G401 (cell line): ENCODE measurements around the gene LRP10. TPM values are rescaled to one million over a fixed set of nuclear protein-coding genes. Genes with fewer than 3 reads are reported as not detected.

Source experiments
- total RNA-seq: library from RNA; depleted of rRNA; stranded (reverse); fragments of >200 nt; shearing (Covaris generic); gene quantifications from 2 replicates; pipeline ENCODE4 v1.2.3, GENCODE V29; 2014; rRNA removed

Gene LRP10
- total RNA-seq, 1 experiment from 2014 or later: 37.1 TPM

Other genes starting within 250 kb of the LRP10 start
- gene OR6J1, start 227.4 kb upstream of the LRP10 start, total RNA-seq: not detected in 2 replicates
- gene OXA1L, start 105.1 kb upstream of the LRP10 start, total RNA-seq: 187 and 240 TPM in 2 replicates
- 27.3 and 28.1 TPM in 2 replicates for gene SLC7A7, start 56.3 kb upstream of the LRP10 start, total RNA-seq
- gene MRPL52, start 41.9 kb upstream of the LRP10 start, total RNA-seq: 77.9 and 133 TPM in 2 replicates
- gene MMP14, start 35.2 kb upstream of the LRP10 start, total RNA-seq: 294 and 298 TPM in 2 replicates
- not detected in 2 replicates for gene REM2, start 11.5 kb downstream of the LRP10 start, total RNA-seq
- 62.2 and 78.0 TPM in 2 replicates for gene RBM23, start 47.4 kb downstream of the LRP10 start, total RNA-seq
- 206 and 257 TPM in 2 replicates for gene PRMT5, start 57.6 kb downstream of the LRP10 start, total RNA-seq
- gene HAUS4, start 85.3 kb downstream of the LRP10 start, total RNA-seq: 102 and 131 TPM in 2 replicates
- gene AJUBA, start 110.8 kb downstream of the LRP10 start, total RNA-seq: 16.4 and 17.0 TPM in 2 replicates
- gene C14orf93, start 138.4 kb downstream of the LRP10 start, total RNA-seq: 8.7 and 15.1 TPM in 2 replicates
- 447 and 480 TPM in 2 replicates for gene PSMB5, start 163.2 kb downstream of the LRP10 start, total RNA-seq
- not detected in 2 replicates for gene PSMB11, start 170.5 kb downstream of the LRP10 start, total RNA-seq
- 8.7 and 10.9 TPM in 2 replicates for gene CDH24, start 185.8 kb downstream of the LRP10 start, total RNA-seq
- gene ACIN1, start 223.4 kb downstream of the LRP10 start, total RNA-seq: 80.3 and 95.3 TPM in 2 replicates
- 53.7 and 55.2 TPM in 2 replicates for gene C14orf119, start 223.8 kb downstream of the LRP10 start, total RNA-seq
- gene CIROP, start 233.2 kb downstream of the LRP10 start, total RNA-seq: not detected in 2 replicates
- gene CEBPE, start 247.5 kb downstream of the LRP10 start, total RNA-seq: not detected in 2 replicates